T1000 (cell line): Measurements from ENCODE around the gene LMCD1.

Experiments used
- DNase-seq: peaks from one replicate; lab custom pipeline; 2025; ENCODE audit warnings: mixed read lengths; lab: John Stamatoyannopoulos, UW

LMCD1 gene

DNA sequence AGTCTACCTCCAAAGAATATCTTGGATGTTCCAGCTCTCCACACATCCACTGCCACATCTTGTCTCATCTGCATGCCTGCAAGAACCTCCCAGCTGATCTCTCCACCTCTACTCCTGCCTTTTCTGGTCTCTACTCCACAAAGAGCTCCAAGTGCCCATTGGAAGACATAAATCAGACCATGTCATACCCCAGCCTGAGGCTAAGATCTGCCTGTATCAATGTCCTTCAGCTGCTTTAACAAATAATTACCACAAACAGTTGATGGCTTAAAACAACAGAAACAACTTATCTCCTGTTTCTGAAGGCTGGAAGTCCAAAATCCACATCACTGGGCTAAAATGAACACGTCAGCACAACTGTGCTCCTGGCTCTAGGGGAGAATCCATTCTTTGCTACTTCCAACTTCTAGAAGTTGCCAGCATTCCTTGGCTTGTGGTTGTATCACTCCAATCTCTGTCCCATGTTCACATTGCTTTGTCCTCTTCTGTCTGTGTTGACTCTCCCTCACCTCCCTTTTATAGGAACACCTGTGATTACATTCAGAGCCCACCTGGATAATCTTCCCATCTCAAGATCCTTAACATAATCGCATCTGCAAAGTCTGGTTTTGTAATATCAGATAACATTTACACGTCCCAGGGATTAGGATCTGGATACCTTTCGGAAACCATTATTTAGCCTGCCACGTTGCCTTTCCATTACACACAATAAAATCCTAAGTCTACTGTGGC is 17.0 kb upstream of the LMCD1 start:
- no peak for DNase-seq

GRCh38 chr3:8485141-8485870 is 16.3 kb upstream of the LMCD1 start:
- no peak for DNase-seq

GRCh38 chr3:8485943-8486342 is 15.7 kb upstream of the LMCD1 start:
- no peak for DNase-seq

DNA sequence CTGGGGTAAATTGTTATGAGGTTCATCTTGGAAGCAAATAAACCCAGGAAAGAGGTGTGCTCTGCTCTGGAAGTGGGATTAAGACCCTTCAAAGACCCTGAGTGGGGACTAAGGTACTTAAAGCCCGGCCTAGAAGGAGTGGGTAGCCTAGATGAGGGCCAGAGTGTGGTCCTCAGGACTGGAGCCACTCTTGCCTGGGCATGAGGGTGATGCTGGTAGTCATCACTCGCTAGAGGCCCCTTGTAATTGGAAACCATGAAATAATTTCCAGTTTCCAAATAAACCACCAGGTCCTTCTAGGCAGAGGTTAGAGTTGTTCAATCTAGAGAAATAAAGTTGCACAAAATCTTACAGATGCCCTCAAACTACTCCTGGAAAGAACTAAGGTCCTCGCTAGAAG is 15.2 kb upstream of the LMCD1 start:
- no peak for DNase-seq

DNA sequence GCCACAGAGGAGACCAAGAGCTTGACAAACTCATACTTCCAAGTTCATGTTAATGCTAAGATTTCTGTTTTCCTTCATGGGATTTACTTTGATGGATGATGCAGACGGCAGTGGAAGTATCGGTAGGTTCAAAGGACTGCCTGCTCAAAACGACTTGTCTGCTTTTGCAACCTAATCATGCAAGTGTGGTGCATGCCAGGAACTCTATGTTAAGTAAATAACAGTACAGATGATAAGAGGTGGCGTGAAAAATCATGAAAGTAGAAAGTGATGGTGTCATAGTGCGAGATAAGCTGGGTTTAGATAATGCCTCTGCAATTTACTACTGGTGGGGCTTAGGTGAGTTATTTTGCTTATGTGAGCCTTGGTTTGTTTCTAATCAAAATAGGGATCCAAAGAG is 14.7 kb upstream of the LMCD1 start:
- DNase-seq = no peak

DNA sequence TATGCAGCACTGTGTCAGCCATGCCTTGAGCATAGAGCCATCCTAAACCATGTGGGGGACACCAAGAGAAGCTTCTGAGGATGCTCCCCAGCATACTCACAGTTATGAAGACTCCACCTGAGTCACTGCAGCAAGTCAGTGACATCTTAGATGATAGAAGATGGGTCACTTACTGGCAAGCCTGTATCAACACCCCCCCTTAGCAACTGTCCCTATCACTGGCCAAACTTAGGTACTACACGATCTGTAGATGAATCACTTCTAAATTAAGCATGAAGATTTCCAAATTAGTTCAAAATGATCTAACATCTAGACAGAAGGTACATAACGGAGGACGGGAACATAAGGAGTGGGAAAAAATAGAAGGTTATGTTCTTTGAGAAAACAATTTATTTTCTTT is 13.2 kb upstream of the LMCD1 start:
- DNase-seq = no peak

- DNase-seq = no peak
These were observed 12.7 kb upstream of the LMCD1 start for GRCh38 chr3:8488877-8489276.

- DNase-seq = no peak
These were observed 12.3 kb upstream of the LMCD1 start for GRCh38 chr3:8489278-8489792.

GRCh38 chr3:8490079-8490552 is 11.5 kb upstream of the LMCD1 start:
- DNase-seq = peak; percentile 63

GRCh38 chr3:8491271-8492144 is 10.1 kb upstream of the LMCD1 start:
- DNase-seq = no peak

DNA sequence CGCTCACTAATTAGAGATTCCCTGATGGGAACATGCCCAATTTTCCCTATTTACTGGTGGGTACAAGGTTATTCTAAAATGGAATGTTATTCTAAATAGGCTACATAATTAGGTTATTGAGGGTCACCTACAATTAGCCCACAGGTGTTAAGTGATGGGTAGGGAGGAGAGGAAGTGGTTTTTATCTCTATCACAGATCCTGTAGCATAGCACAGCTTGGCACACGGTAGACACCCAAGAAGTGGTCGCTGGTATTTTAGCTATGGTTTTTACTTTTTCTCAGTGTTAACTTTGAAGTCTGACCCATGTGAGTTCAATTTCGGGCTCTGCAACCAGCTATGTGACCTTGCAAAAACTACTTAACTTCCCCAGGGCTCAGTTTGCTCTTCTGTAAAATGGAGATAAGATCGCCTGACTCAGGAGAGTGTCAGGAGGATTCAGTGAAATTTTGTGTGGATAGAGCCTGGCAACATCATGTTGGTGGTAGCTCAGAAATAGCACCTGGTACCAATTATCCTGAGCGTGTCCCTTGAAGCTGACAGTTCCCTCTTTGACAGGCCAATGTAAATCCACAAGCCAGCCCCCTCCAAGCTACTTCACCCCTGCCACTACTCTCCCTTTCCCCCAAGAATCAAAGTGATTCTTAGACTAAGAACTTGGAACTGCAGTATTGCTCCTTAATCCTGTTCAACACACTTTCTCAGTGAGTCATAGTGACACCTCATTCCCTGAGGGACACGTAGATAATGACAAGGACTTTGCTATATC is 8.7 kb upstream of the LMCD1 start:
- no peak for DNase-seq

DNA sequence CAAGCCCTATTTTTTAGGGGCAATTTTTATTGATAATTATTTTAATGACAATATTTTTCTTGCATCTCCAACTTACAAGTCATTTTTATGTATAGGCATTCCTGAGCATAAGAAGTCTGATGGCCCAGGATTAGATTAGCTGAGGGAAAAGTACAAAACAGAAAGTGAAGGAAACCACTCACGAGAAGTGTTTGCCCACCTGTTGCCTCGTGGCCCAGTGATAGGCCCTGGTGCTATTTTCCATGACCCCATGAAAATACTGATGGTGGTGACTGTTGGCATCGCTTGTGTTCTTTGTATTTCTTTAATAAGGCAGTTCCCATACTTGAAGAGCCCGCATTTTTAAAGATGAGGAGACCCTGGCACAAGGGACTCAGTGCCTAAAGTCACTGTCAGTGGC is 7.9 kb upstream of the LMCD1 start:
- DNase-seq = no peak

DNA sequence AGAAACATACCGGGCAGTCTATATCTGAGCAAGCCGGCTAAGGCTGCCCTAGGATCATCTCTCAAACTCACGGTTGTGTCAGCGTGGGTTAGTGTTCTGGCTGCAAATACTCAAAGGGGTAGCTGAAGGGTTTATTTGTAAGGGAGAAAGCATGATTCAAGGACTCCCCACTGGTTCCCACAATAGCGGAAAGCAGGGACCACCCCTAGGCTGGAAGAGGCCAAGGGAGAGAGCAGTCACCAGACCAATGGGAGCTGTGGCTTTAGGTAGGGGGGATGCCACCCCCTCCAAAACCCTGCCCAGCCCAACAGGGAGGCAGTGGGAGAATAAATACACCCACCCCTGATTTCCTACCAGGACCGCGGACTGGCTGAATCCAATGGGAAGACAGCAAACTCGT is 7.3 kb upstream of the LMCD1 start:
- DNase-seq = no peak

DNA sequence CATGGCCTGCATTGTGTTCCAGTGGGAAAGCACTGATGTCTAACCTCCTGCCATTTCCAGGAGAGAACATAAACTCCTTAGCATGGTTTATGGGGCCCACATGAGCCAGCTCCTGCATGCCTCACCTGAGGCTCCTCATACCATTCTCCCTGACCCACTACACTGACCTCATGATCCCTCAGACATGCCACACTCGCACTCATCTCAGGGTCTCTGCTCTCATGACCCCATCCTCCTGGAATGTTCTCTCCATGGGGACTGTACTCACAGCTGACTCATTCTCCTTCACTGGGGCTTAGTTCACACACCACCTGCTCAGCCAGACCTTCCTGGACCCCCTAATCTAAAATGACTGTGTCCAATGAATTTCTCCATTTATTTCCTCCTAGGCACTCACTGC is 4.0 kb upstream of the LMCD1 start:
- DNase-seq = no peak

DNA sequence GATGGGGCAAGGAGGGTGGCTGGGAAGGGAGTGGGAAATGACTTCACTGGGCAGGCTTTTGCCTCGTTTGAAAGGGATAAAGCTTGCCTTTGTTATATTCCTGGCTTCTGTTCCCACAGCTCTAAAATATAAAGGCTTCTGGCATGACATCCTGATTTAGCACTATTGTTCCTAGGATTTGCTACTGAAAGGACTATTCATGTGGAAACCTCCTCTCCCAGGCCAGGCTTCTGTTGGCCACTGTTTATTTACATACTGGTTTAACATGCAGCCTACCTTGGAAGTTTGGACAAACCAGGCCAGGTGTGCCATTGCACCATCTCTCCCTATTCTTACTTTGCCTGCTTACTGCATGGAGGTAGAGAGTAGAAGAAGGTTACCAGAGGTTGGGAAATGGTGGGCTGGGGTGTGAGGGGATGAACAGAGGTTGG is 2.4 kb upstream of the LMCD1 start:
- DNase-seq = no peak

- DNase-seq = no peak
These were observed 1.2 kb upstream of the LMCD1 start for GRCh38 chr3:8500319-8500988.

DNA sequence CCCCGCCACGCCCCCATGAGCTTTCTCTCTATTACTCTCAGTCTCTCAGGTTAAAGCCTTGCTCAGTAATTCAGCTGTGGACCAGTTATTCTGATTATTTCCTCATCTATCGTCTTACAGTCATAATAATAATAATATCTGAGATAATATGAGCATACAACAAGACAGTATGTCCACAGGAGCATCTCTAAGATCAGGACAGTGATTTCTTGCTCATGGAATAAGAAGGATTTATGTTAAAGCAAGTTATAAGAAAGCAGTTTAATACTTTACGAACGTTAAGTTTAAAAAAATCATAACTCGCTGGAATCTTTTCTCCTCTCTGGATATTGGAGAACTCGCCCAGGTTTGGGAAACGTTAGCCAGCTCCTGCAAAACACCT is 643 bp upstream of the LMCD1 start:
- DNase-seq = no peak

DNA sequence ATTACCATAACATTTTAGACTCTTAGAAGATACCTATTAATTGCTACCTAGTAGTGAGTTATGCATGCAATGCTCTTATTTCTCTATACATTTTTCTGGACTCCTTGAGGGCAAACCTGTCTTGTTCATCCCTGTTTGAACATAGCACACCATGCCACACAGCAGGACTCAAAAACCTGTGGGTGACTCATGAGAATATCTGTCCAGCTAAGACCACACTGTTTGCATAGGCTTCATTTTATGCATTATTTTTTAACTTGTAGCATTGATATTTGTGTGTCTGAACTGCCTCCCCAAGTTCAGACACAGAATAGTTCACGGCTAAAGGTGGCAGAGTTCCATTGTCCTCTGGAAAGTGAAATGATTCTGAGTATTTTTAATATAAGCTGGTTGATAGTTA is 1.8 kb downstream of the LMCD1 start:
- DNase-seq = no peak

DNA sequence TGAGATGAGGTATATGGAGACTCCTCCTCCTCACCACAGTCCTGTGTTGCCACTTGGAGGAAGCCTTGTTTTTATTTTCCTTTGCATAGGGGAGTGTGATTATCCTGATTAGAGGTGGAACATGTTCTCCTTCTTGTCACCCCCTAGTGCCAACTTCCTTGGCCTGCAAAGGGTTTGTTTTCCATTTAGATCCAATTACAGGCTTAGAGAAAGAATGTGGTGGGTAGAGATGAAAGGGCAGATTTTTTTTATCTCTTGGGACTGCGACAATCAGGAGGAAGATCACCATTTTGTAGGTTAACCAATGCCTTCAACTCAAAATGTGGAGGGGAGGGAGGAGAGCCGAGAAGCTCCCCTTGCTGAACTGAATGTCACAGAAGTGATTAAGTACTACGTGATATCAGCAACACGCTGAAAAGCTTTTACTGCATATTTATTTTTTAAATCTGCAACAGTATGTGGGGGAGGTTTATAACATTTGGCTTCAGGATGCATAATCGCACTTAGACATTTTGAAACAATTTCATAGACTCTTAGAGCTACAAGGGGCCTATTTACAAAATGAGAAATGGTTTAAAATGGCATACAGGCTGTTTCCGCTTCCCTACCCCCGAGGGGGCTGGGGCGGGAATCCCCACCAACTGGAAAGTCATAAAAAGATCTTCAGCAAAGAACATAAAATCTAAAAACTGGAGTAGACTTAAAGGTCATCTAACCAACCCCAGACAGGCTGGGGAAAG is 2.4 kb downstream of the LMCD1 start:
- DNase-seq = no peak

- DNase-seq = no peak
These were observed 3.0 kb downstream of the LMCD1 start for GRCh38 chr3:8504611-8504973.
